Chondrocyte (in vitro differentiated cells): ENCODE measurements around the gene MAP3K5. TPM values are rescaled to one million over a fixed set of nuclear protein-coding genes. Genes with fewer than 3 reads are reported as not detected.

Source experiments
- DNase-seq: peaks from one replicate; pipeline ENCODE4 v3.0.0; 2021; ENCODE audit warnings: mixed read lengths, low spot score
- H3K27ac Mint-ChIP-seq: one replicate; pipeline ENCODE4 v1.8.0; 2021; ENCODE audit warnings: mild to moderate bottlenecking, moderate library complexity, mixed read lengths; ENCODE audit not compliant: unreplicated experiment
- H3K27me3 Mint-ChIP-seq: 2 replicates; pipeline ENCODE4 v1.8.0; 2021; ENCODE audit warnings: low read depth, mixed read lengths
- H3K36me3 Mint-ChIP-seq: 2 replicates; pipeline ENCODE4 v1.8.0; 2021; ENCODE audit warnings: low read depth, mixed read lengths
- H3K4me1 Mint-ChIP-seq: 2 replicates; pipeline ENCODE4 v1.8.0; 2021; ENCODE audit warnings: low read depth, mild to moderate bottlenecking, mixed read lengths
- H3K4me3 Mint-ChIP-seq: one replicate; pipeline ENCODE4 v1.8.0; 2021; ENCODE audit warnings: mild to moderate bottlenecking, moderate library complexity, mixed read lengths; ENCODE audit not compliant: unreplicated experiment
- H3K9me3 Mint-ChIP-seq: 2 replicates; pipeline ENCODE4 v1.8.0; 2021; ENCODE audit warnings: low read depth, mixed read lengths
- total RNA-seq: library from RNA; stranded (reverse); gene quantifications from 3 replicates; pipeline ENCODE4 v1.2.1, GENCODE V29; 2021
- TF ChIP-seq, protein P1 (sequence below): fragments of 200-600 bp; sonication (generic); IDR thresholded peaks from 2 replicates; pipeline ENCODE4 v1.5.0; 2021; ENCODE audit warnings: antibody characterized with exemption, mild to moderate bottlenecking, moderate library complexity

Gene MAP3K5
- total RNA-seq, 1 donor from 2014 or later, result 4.6 TPM

DNA sequence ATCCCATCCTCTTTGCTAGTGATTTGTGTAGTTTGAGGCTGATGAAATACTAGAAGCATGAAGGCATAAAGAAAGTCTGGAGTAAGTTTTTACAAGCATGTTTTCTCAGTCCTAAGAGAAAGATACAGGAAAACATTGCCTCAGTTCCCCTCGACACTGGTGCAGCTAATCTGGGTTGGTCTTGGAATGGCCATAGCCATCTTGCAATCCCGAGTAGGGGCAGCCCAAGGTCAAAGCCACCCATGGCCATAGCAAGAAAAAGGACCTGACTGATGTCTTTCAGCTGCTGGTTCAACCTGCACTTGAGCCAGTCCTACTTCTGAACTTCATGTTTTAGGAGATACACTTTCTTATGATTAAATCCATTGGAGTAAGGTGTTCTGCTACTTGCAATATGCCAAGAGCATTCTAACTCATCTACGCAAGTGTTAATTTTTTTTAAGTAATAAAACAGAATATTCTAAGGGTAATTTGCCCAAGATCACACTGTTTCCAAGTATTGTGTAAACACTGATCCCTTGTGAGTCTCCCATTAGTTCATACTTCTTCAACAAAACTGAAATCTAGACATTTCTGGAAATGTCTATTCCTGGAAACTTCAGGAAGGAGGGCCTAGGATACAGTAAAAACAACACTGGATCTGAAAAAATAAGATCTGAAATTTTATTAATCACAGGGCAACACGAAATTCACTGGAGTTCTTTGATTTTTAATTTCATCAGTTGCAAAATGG is 108.9 kb downstream of the MAP3K5 start:
- Mint-ChIP-seq H3K9me3 (peaks cover 17% of the 10 kb centered on the region), H3K36me3 (peaks cover 3% of the 10 kb centered on the region), H3K4me3 (no peak overlapping the region), H3K4me1 (peaks cover 17% of the 10 kb centered on the region), H3K27ac (no peak overlapping the region), H3K27me3 (no peaks in the 10 kb centered on the region)
- TF ChIP-seq, protein P1, sequence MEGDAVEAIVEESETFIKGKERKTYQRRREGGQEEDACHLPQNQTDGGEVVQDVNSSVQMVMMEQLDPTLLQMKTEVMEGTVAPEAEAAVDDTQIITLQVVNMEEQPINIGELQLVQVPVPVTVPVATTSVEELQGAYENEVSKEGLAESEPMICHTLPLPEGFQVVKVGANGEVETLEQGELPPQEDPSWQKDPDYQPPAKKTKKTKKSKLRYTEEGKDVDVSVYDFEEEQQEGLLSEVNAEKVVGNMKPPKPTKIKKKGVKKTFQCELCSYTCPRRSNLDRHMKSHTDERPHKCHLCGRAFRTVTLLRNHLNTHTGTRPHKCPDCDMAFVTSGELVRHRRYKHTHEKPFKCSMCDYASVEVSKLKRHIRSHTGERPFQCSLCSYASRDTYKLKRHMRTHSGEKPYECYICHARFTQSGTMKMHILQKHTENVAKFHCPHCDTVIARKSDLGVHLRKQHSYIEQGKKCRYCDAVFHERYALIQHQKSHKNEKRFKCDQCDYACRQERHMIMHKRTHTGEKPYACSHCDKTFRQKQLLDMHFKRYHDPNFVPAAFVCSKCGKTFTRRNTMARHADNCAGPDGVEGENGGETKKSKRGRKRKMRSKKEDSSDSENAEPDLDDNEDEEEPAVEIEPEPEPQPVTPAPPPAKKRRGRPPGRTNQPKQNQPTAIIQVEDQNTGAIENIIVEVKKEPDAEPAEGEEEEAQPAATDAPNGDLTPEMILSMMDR, result no peak
- DNase-seq, result no peak

DNA sequence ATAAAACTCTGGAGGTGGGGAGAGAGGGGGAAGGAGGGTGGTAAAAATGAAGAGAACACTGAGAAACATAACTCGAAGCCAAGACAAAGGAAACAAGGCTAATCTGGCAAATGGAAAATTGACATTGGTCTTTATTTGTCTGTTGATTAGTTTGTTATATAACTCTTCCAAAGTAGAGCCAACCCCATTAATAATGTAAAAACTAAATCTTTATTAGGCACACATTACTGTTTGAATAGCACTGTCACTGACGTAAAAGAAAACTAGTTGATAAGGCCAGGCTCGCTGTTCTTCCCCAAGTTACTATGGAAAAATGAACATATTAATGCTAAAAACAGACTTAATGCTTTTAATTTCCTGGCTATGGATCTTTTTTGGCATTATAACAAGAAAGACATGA is 110.0 kb downstream of the MAP3K5 start:
- H3K4me3 Mint-ChIP-seq, result no peak overlapping the region
- H3K36me3 Mint-ChIP-seq, result peaks cover 6% of the 10 kb centered on the region
- peaks cover 17% of the 10 kb centered on the region for H3K4me1 Mint-ChIP-seq
- TF ChIP-seq, protein P1, result no peak
- DNase-seq, result no peak
- no peaks in the 10 kb centered on the region for H3K27me3 Mint-ChIP-seq
- H3K27ac Mint-ChIP-seq, result no peak overlapping the region
- peaks cover 13% of the 10 kb centered on the region for H3K9me3 Mint-ChIP-seq

DNA sequence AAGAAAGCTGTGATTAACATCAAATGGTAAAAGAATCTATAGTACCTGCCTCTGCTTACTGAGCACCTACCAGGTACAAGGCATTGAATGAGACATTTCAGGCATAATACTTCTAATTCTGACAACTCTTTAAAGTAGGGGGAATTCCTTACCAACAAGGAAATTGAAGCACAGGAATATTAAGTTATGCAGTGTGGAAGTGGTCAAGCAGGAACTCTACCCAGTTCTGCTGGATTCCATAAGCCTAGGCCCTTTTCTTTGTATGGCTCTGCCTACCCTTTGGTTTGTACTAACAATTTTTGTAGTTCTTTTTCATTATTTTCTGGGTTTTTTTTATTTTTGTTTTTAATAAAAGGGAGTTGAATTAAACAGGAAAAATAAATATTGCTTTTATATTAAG is 114.5 kb downstream of the MAP3K5 start:
- H3K27me3 Mint-ChIP-seq, result peaks cover 3% of the 10 kb centered on the region
- TF ChIP-seq, protein P1, result no peak
- H3K27ac Mint-ChIP-seq, result no peak overlapping the region
- no peaks in the 10 kb centered on the region for H3K4me1 Mint-ChIP-seq
- peaks cover 9% of the 10 kb centered on the region for H3K36me3 Mint-ChIP-seq
- H3K4me3 Mint-ChIP-seq, result no peak overlapping the region
- no peak for DNase-seq
- H3K9me3 Mint-ChIP-seq, result peaks cover 4% of the 10 kb centered on the region

DNA sequence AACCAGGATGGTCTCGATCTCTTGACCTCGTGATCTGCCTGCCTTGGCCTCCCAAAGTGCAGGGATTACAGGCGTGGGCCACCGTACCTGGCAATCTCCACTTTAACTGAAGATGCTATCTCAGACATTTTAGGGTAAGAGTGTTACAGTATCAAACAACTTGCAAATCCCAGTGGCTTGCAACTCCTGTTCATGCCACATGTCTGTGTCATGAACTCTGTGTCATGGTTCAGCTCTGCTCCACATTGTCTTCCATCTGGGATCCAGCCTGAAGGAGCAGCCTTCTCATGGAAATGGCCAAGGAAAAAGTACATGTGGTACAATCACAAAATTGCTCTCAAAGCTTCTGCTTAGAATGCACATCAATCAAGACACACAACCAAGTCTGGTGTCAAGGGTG is 114.9 kb downstream of the MAP3K5 start:
- Mint-ChIP-seq H3K4me3 (no peak overlapping the region), H3K27me3 (peaks cover 3% of the 10 kb centered on the region), H3K4me1 (no peaks in the 10 kb centered on the region), H3K36me3 (peaks cover 10% of the 10 kb centered on the region), H3K9me3 (peaks cover 5% of the 10 kb centered on the region), H3K27ac (no peak overlapping the region)
- DNase-seq, result no peak
- TF ChIP-seq, protein P1, result no peak

DNA sequence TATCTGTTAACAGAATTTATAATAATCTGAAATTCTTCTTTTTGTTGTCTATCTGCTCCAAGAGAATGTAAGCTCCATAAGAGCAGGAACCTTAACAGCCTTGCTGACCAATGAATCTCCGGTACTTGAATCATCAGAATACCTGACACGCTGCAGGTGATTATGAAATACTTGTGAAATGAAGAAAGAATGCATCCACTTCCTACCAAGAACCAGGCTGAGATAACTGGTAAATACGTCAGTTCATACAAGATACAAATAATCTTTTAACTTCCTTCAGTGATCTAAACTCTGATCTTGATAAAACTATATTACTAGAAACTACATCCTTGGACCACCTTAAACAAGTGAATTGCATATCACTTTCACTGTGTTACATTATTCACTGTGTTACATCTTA is 116.2 kb downstream of the MAP3K5 start:
- Mint-ChIP-seq H3K36me3 (peaks cover 13% of the 10 kb centered on the region), H3K27ac (no peak overlapping the region), H3K4me3 (no peak overlapping the region), H3K9me3 (peaks cover 9% of the 10 kb centered on the region), H3K4me1 (no peaks in the 10 kb centered on the region), H3K27me3 (peaks cover 3% of the 10 kb centered on the region)
- DNase-seq, result no peak
- TF ChIP-seq, protein P1, result no peak
